DMS 273 (cell line): ENCODE results near the gene ARHGAP8.
"Not testable (repeated sequence)": the region's sequence is repeated elsewhere in the genome, so short reads cannot be mapped to it uniquely, and the experiment has no call there.

Source experiments
- DNase-seq: peaks from one replicate; lab custom pipeline; 2025; ENCODE audit not compliant: unreplicated experiment; lab: John Stamatoyannopoulos, UW

ARHGAP8 gene

DNA sequence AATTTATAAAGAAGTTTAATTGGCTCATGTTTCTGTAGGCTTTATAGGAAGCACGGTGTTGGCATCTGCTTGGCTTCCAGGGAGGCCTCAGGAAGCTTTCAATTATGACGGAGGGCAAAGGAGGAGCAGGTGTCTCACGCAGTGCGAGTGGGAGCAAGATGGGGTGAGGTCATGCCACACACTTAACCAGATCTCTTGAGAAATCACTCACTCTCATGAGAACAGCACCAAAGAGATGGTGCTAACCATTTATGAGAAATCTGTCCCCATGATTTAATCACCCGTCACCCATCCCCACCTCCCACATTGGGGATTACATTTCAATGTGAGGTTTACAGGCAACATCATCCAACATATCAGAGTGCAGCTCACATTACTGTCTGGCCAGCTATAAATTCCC lies 103.5 kb downstream of the ARHGAP8 start:
- no peak for DNase-seq

DNA sequence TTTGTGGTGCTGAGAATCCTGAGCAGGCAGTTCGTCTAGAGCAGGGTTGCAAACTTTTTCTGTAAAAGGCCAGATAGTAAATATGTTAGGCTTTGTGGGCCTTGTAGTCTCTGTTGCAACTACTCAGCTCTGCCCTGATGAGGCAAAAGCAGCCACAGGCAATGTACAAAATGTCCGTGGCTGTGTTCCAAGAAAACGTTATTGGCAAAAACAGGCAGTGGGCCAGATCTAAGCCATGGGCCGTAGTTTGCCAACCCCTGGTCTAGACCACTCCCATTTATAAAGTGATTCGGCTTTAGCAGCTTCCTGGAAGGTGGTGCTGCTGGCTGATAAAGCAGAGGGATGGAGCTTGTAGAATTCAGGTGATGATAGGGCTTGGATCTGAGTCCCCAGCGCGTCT lies 106.4 kb downstream of the ARHGAP8 start:
- DNase-seq = not testable (repeated sequence)

DNA sequence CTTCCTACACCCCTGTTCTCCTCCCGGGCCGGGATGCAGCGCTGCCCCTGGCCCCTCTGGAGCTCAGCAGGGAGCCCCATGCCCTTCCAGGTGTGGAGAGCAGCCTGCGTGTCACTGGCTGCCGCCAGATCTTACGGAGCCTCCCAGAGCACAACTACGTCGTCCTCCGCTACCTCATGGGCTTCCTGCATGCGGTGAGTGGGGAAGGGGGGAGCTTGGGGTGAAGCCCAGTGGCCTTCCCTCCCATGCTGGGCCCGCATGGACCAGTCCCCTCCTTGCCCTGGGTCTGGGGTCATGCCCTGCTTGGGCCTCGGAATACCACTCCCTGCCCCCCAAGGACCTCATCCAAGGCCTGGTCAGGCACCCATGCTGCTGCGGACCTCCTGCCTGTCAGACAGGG lies 107.3 kb downstream of the ARHGAP8 start:
- DNase-seq = no peak

DNA sequence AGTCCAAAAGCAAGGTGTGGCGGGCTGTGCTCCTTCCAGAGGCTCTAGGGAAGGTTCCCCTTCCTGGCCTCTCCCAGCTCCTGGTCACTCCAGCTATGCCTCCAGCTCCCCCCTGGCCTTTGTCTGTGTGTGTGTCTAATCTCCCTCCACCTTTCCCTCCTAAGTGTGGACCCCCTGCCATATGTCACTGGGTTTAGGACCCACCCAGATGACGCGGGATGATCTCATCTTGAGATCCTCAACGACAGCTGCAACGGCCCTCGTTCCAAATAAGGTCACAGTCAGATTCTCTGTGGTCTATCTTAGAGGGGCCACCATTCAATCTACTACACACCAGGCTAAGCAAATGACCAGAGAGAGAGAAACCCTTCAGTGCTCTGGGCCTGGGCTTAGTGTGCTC lies 107.9 kb downstream of the ARHGAP8 start:
- DNase-seq = no peak

DNA sequence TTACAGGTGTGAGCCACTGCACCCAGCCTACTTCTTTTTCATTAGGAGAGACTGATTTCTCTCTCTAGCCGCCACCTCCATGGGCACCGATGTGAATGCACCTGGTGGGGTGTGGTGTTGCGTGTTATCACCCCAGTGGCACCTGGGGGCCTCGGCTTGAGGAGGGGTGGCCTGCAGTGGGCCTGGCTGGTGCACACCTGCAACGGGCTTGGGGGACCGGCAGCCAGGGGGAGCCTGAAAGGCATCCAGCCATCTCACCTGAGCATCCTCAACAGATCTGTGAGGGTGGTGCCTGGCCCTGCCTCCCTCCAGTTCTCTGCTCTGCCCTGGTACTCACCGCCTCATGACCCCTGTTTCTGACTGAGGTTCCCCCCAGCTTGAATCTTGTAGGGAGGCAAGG lies 108.9 kb downstream of the ARHGAP8 start:
- no peak for DNase-seq

DNA sequence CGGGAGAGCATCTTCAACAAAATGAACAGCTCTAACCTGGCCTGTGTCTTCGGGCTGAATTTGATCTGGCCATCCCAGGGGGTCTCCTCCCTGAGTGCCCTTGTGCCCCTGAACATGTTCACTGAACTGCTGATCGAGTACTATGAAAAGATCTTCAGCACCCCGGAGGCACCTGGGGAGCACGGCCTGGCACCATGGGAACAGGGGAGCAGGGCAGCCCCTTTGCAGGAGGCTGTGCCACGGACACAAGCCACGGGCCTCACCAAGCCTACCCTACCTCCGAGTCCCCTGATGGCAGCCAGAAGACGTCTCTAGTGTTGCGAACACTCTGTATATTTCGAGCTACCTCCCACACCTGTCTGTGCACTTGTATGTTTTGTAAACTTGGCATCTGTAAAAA lies 109.9 kb downstream of the ARHGAP8 start:
- no peak for DNase-seq

DNA sequence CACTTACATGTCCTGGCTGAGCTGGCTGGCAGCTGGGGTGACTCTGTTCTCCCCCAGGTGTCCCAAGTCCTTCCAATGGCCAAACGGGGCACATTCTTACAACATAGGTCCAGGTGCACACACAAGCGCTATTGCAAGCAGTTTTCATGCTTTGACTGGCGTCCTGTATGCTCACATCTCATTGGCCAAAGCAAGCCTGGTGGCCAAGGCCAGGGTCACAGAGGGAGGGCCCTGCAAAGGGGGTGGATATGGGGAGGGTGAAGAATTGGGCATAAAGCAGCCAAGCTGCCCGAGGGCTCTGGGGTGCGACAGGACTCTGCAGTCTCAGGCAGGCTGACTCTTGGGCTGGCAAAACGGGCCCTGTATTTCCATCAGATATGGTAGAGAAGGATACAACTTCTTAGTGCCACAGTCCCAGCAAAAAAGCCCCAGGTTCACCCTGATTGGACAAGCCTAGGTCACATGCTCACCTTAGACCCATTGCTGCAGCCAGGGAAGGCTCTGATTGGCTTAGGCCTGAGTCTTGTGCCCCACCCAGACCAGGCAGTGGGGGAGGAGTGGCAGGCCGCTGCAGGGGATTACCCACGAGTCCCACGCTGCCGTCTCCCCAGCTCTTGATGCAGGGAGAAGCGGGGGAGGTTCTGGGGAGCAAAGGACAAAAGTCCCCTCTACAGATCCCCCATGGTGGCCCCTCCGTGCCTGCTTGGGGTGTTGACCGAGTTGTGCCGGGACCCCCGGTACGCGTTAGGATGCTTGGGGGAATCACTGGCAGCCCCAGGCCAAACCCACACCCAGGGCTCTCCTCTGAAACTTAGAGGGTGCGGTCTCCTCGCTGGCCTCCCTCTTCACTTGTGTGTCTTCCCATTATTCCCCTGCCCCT lies 110.8 kb downstream of the ARHGAP8 start:
- DNase-seq = peak; percentile 11

DNA sequence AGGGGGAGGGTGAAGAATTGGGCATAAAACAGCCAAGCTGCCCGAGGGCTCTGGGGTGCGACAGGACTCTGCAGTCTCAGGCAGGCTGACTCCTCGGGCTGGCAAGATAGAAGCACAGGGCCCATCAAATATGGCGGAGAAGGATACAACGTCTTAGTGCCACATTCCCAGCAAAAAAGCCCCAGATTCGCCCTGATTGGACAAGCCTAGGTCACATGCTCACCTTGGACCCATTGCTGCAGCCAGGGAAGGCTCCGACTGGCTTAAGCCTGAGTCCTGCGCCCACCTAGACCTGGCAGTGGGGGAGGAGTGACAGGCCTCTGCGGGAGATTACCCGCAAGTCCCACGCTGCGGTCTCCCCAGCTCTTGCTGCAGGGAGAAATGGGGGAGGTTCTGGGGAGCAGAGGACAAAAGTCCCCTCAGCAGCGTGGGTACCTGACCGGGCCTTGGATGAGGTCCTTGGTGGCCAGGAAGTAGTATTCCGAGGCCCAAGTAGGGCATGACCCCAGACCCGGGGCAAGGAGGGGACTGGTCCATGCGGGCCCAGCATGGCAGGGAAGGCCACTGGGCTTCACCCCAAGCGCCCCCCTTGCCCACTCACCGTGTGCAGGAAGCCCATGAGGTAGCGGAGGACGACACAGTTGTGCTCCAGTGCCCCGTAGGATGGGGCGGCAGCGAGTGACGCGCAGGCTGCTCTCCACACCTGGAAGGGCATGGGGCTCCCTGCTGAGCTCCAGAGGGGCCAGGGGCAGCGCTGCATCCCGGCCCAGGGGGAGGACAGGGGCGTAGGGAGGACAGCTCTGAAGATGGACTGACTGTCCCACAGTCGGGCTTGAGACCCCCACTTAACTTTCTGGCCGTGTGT lies 113.0 kb downstream of the ARHGAP8 start:
- DNase-seq = no peak

DNA sequence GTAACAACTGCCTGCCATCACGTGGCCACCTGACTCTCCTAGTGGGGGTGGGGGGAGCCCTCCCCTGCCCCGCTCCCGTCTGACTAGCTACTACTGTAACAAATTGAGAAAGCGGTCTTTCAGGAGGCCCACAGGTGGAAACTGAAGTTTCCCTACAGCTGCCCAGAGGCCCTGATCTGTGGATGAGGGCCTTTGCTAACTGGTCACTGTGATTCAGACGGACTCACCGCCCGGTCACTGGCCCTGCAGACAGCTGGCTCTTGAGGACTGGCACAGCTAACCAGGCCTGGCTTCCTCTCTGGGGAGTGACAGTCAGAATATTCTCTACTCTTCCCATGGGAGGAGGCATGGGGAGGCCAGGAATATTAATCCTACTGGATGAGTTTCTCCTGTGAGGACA lies 116.8 kb downstream of the ARHGAP8 start:
- DNase-seq = no peak

DNA sequence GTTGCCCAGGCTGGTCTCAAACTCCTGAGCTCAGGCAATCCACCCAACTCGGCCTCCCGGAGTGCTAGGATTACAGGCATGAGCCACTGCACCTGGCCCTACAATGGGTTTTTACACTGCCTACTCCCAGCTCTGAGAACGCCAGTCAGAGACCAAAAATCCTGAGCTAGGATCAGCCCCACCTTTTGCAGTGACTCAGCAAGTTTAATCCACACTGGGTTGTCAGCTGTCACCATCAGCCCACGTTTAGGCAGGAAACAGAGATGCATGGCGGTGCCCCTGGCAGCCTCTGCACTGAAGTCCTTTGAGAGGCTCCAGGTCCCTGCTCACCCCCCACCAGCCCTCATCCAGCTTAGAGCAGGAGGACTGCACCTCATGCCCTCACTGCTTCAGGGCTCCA lies 117.6 kb downstream of the ARHGAP8 start:
- peak; percentile 40 for DNase-seq

DNA sequence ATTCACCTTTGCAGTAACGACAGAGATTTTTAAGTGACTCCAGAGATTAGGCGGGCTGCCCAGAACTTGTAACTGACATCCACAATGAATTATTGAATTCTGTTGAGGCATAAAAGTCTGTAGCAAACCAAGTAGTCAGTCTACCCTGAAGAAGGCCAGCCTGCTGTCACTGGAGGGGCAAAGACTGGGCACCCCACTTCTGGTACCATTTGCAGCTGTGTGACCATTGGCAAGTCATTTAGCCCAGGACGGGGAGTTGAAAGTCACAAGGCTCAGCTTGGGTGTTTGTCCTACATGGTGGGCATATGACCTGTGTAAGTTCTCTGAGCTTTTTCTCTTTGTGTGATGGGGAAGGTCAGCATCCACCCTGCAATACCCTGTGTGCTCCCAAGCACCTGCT lies 119.4 kb downstream of the ARHGAP8 start:
- no peak for DNase-seq

DNA sequence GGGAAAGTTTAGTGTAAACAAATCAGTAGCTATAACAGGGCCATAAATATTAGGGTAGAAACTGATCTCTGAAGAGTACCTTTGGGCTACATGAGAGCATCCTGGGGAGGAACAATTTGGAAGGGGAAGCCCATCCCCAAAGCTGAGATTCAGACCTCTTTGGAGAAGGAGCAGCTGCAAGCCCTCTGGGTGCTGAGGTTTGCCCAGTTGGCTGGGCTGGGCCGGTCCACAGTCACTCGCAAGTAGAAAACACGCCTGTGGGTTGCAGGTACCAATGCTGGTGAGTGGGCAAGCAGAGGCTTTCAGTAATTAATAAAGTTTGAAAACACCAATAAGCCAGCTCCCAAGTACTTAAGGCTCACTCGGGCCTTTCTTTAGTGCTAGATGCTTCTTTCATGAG lies 124.5 kb downstream of the ARHGAP8 start:
- DNase-seq = no peak

DNA sequence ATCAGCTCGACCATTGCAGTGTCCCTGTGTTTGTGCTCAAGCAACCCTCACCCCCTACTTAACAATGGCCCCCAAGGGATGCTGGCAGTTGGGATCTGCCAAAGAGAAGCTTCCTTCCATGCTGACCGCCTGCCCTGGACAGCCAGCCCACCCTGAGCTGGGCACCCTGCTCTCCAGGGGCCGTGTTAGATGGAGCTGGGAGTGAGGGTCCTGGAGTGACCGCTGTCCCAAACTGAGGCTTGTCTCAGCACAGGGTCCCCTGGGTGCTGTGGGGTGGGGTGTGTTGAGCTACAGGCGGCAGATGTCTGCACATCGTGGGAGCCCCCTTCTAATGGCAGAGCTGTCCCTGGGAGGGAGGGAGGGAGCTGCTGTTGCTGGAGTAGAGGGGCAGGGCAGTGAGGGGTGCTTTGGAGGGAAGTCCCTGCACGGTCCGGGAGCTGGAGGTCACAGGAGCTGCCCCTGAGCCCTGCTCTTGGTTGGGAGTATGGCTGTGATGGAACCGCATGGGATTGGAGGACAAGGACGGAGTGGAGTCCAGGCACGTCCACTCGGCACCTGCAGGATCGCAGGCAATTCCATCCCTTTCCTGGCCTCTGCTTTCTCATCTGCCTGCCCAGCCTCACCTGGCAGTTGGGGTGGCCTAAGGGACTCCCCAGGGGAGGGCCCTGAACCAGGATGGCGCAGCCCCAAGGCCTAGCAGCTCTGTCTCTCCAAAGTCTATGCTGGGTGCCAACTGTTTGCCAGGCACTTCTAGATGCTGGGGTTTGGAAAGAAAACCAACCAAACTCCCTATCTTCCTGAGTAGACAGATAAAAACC lies 126.3 kb downstream of the ARHGAP8 start:
- no peak for DNase-seq

DNA sequence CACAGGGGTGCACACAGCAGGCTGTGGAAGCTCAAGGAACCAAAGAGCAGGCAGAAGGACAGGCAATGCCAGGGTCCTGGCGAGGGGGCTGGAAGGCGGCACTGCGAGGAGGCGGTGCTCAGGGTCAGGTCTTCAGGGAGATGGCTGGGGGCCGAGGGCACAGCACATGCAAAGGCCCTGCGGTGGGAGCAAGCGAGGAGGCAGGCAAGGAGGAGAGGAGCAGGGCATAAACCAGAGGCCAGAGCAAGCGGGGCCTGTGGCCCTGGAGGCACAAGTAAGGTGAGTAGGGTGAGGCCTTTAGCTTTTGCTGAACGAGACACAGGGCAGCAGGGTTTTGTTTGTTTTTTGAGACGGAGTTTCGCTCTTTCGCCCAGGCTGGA lies 126.9 kb downstream of the ARHGAP8 start:
- no peak for DNase-seq

DNA sequence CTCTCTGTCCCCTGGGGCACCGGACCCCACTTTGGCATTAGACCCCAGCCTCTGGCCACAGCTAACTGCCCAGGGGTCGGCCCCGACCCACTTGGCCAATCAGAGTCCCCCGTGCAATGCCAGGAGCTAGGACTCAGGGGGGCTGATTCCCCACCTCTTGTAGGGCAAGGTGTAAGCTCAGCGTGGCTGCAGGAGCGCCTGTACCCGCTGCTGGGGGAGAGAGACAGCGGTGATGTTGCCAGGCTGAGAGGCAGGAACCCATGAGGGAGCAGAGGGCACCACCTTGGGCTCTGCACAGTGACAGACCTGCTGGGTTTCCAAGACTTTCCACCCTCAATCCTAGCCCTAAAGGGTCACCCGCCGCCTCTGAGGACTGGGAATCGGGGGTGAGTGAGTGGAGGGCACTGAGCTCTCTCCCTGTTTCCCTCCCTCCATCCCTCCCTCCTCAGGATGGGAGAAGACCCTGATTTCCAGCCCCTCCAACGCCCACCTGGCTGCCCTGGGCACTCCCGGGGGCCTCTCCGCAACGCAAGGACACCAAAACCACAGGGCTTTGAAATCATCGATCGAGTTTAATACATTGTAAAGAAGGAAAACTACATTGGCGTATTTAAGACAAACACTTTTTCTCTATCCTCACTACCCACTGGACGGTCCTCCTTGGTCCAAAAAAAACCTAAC lies 128.4 kb downstream of the ARHGAP8 start:
- DNase-seq = no peak

DNA sequence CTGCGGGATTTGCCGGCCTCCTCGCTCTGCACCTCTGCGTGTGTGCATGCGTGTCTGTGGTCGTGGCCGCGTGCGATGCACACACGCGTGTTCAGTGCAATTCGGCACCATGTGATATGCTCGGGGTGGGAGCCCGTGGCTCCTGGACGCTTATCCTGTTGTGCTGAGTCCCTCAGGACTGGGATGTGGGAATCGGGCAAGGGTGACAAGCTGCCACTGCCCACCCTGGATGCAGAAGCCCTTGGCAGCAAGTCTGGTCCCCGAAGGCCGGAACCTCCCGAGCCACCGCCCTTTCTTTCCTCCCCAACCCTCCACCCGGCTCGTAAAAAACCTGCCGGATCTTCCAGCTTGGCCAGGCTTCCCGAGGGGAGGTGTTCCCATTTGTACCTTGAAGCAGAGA lies 129.2 kb downstream of the ARHGAP8 start:
- no peak for DNase-seq

DNA sequence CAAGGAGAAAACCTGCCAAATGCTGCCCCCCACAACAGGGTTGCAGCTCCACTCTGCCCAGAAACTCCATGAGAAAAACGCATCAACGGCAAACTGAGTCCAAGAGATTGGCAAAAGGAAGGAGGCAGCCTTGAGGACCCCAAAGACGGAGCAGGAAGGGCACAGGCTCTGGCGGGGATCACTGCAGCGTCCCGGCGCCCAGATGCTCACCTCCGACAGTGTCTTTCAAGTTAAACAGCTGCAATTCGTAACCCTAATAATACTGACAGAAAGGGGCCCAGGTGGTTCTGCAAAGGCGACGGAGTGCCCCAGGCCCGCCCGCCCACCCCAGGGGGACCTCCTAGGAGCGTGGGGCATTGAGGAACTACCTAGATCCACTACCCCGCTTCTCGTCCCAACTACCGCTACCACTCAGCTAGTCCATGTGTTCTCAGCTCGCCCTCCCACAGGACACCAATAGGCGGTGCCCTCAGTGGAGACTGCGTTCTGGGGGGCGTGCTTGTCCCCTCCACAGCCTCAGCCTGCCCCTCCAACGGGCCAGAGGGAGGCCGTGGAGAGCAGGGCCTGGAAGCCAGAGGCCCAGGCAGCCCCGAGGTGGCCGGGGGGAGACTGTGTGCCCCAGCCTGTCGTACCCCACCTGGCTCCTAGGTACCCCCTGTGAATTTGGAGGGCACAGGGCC lies 130.0 kb downstream of the ARHGAP8 start:
- DNase-seq = no peak

DNA sequence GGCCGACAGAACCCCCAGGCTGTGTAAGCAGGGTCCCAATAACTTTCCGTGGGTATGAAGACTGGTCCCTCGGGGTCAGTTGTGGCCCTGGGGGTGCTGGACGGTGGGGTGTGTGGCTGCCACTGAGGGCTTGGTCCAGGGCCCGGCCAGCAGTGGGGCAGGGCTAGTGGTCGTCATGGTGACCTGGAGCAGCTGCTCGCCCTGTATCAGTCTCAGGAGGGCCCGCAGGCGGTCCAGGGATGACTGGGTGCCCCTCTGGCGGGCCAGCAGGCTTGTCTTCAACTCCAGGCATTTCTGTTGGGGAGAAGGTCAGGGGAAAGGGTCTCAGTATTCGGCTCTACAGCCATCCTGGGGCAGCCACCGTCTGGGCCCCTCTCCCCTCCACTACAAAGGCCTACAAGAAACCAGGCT lies 130.6 kb downstream of the ARHGAP8 start:
- DNase-seq = no peak

DNA sequence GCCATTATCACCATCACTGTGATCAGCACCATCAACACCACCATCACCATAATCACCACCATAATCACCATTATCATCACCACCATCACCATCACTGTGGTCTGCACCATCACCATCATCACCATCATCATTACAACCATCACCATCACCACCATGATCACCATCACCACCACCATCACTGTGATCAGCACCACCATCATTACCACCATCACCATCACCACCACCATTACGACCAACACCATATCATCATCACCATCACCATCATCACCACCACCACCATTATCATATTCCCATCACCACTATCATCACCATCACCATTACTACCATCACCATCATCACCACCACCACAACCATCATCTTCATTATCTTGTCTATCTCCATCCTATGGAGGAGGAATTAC lies 132.2 kb downstream of the ARHGAP8 start:
- DNase-seq = no peak
